Calu3 (cell line): ENCODE data around the gene EFCAB13. TPM values are rescaled to one million over a fixed set of nuclear protein-coding genes. Genes with fewer than 3 reads are reported as not detected.

Experiments used
- BruUV-seq: library from RNA; stranded (reverse); fragments of 400-500 nt; replicated peaks from 2 replicates; lab custom pipeline; 2021; lab: Mats Ljungman, UMichigan
- CTCF ChIA-PET: fragments of 300-600 bp; sonication (Branson Sonifier 250); formaldehyde crosslinking; loops from one replicate; lab custom pipeline; 2022; ENCODE audit warnings: antibody characterized with exemption; lab: Charles Lee
- DNase-seq: peaks from one replicate; pipeline ENCODE4 v3.0.0; 2022
- H3K27ac Mint-ChIP-seq: one replicate; pipeline ENCODE4 v1.8.0; 2022; ENCODE audit warnings: mixed read lengths; ENCODE audit not compliant: unreplicated experiment
- H3K27me3 Mint-ChIP-seq: one replicate; pipeline ENCODE4 v1.8.0; 2022; ENCODE audit warnings: mixed read lengths; ENCODE audit not compliant: unreplicated experiment
- H3K36me3 Mint-ChIP-seq: one replicate; pipeline ENCODE4 v1.8.0; 2022; ENCODE audit warnings: mild to moderate bottlenecking, moderate library complexity, mixed read lengths; ENCODE audit not compliant: insufficient read depth, unreplicated experiment
- H3K4me1 Mint-ChIP-seq: one replicate; pipeline ENCODE4 v1.8.0; 2022; ENCODE audit warnings: mild to moderate bottlenecking, low read depth, mixed read lengths; ENCODE audit not compliant: unreplicated experiment
- H3K4me3 Mint-ChIP-seq: one replicate; pipeline ENCODE4 v1.8.0; 2022; ENCODE audit warnings: mild to moderate bottlenecking, low read depth, moderate library complexity, mixed read lengths; ENCODE audit not compliant: unreplicated experiment
- H3K9me3 Mint-ChIP-seq: one replicate; pipeline ENCODE4 v1.8.0; 2022; ENCODE audit warnings: low read depth, mixed read lengths; ENCODE audit not compliant: unreplicated experiment
- CTCF ChIP-seq: fragments of 200-600 bp; IDR thresholded peaks from one replicate; pipeline ENCODE4 v1.8.0; 2022; ENCODE audit warnings: antibody characterized with exemption; ENCODE audit not compliant: unreplicated experiment
- intact Hi-C: fragments of 100-400 bp; cut with micrococcal nuclease; formaldehyde crosslinking; loops from one replicate; pipeline ENCODE4 v1.10.0; 2022; ENCODE audit not compliant: unreplicated experiment
- total RNA-seq: library from RNA; stranded (reverse); gene quantifications from 2 replicates; pipeline ENCODE4 v1.2.3, GENCODE V29; 2022

The EFCAB13 gene
- total RNA-seq, 1 experiment from 2014 or later: 21.5 TPM

- no TSS peak for BruUV-seq
- H3K4me3 Mint-ChIP-seq: no peak overlapping the region
- no peaks in the 10 kb centered on the region for H3K36me3 Mint-ChIP-seq
Observed at GRCh38 chr17:47279062-47279801, 44.5 kb upstream of the EFCAB13 start.

GRCh38 chr17:47280072-47280811, 43.5 kb upstream of the EFCAB13 start:
- Mint-ChIP-seq H3K9me3 (no peaks in the 10 kb centered on the region), H3K4me3 (no peak overlapping the region), H3K27me3 (peaks cover 24% of the 10 kb centered on the region), H3K27ac (no peak overlapping the region), H3K4me1 (peaks cover 38% of the 10 kb centered on the region), H3K36me3 (no peaks in the 10 kb centered on the region)
- intact Hi-C loops: no loop called here
- no TSS peak for BruUV-seq
- no peak for DNase-seq
- no peak for TF ChIP-seq CTCF
- CTCF ChIA-PET: no interaction called here

More at GRCh38 chr17:47279062-47279801, 44.5 kb upstream of the EFCAB13 start:
- Mint-ChIP-seq H3K9me3 (no peaks in the 10 kb centered on the region), H3K4me1 (peaks cover 44% of the 10 kb centered on the region), H3K27ac (peak overlapping the region; percentile 28), H3K27me3 (peaks cover 14% of the 10 kb centered on the region)
- DNase-seq: no peak
- TF ChIP-seq CTCF: no peak
- intact Hi-C loops: no loop called here
- CTCF ChIA-PET: interaction anchor here (0.7 kb wide), 1 partner anchor 11 kb away, joined by 3 read pairs; no protein-coding TSS in a partner anchor

GRCh38 chr17:47281216-47281615, 42.5 kb upstream of the EFCAB13 start:
- TF ChIP-seq CTCF: no peak

GRCh38 chr17:47285003-47285402, 38.8 kb upstream of the EFCAB13 start:
- Mint-ChIP-seq H3K27me3 (peaks cover 41% of the 10 kb centered on the region), H3K4me1 (peaks cover 24% of the 10 kb centered on the region), H3K4me3 (no peak overlapping the region), H3K36me3 (no peaks in the 10 kb centered on the region), H3K9me3 (no peaks in the 10 kb centered on the region), H3K27ac (no peak overlapping the region)
- DNase-seq: no peak
- no TSS peak for BruUV-seq
- CTCF ChIA-PET: no interaction called here
- intact Hi-C loops: no loop called here
- TF ChIP-seq CTCF: no peak

More at GRCh38 chr17:47281216-47281615, 42.5 kb upstream of the EFCAB13 start:
- no peaks in the 10 kb centered on the region for H3K36me3 Mint-ChIP-seq
- peaks cover 30% of the 10 kb centered on the region for H3K4me1 Mint-ChIP-seq
- no peak overlapping the region for H3K4me3 Mint-ChIP-seq
- peaks cover 31% of the 10 kb centered on the region for H3K27me3 Mint-ChIP-seq
- H3K27ac Mint-ChIP-seq: no peak overlapping the region
- intact Hi-C loops: no loop called here
- BruUV-seq: no TSS peak
- CTCF ChIA-PET: interaction anchor here (0.8 kb wide), 1 partner anchor 10 kb away, joined by 6 read pairs; no protein-coding TSS in a partner anchor
- DNase-seq: no peak
- H3K9me3 Mint-ChIP-seq: no peaks in the 10 kb centered on the region
